HCT116 (cell line): ENCODE measurements around the gene MEI1.
A peak's percentile ranks its signal among the peaks of the same experiment; 100 is the strongest.

Experiments used
- EZH2 ChIP-seq: fragments of 200-600 bp; sonication (generic); IDR thresholded peaks from 2 replicates; pipeline ENCODE4 v1.6.1; 2017; ENCODE audit warnings: antibody characterized with exemption, mixed run types
- EZH2phosphoT487 ChIP-seq: fragments of 200-600 bp; IDR thresholded peaks from 2 replicates; pipeline ENCODE4 v1.6.1; 2018; ENCODE audit warnings: antibody characterized with exemption, borderline replicate concordance
- FOSL1 ChIP-seq: IDR thresholded peaks from 2 replicates; pipeline ENCODE4 v1.6.1; 2012; ENCODE audit warnings: low read depth
- POLR2A ChIP-seq: IDR thresholded peaks from 2 replicates; pipeline ENCODE4 v1.7.0; 2011; ENCODE audit warnings: borderline replicate concordance; ENCODE audit not compliant: insufficient read depth, insufficient read length; ENCODE audit errors: extremely low read depth
- RAD21 ChIP-seq: IDR thresholded peaks from 2 replicates; pipeline ENCODE4 v1.6.1; 2012; ENCODE audit warnings: low read depth, mild to moderate bottlenecking
- SRF ChIP-seq: IDR thresholded peaks from 2 replicates; pipeline ENCODE4 v1.6.1; 2012; ENCODE audit warnings: low read depth
- TF ChIP-seq, protein P1 (sequence below): IDR thresholded peaks from 2 replicates; pipeline ENCODE4 v1.6.1; 2012; ENCODE audit warnings: low read depth
- TF ChIP-seq, protein P2 (sequence below), 3 experiments: fragments of 200-600 bp in 1 of 3; sonication (generic) in 1 of 3; IDR thresholded peaks in 2 of 3; conservative IDR thresholded peaks in 1 of 3; 2 replicates each; pipeline ENCODE4 v1.5.1; 2012 to 2017; ENCODE audit warnings: low read depth in 2 of 3, low read length in 2 of 3, antibody characterized with exemption in 1 of 3, borderline replicate concordance in 1 of 3, control low read depth in 1 of 3, mild to moderate bottlenecking in 1 of 3, mixed read lengths in 1 of 3, mixed run types in 1 of 3, moderate library complexity in 1 of 3; ENCODE audit not compliant: insufficient read depth in 1 of 3

DNA sequence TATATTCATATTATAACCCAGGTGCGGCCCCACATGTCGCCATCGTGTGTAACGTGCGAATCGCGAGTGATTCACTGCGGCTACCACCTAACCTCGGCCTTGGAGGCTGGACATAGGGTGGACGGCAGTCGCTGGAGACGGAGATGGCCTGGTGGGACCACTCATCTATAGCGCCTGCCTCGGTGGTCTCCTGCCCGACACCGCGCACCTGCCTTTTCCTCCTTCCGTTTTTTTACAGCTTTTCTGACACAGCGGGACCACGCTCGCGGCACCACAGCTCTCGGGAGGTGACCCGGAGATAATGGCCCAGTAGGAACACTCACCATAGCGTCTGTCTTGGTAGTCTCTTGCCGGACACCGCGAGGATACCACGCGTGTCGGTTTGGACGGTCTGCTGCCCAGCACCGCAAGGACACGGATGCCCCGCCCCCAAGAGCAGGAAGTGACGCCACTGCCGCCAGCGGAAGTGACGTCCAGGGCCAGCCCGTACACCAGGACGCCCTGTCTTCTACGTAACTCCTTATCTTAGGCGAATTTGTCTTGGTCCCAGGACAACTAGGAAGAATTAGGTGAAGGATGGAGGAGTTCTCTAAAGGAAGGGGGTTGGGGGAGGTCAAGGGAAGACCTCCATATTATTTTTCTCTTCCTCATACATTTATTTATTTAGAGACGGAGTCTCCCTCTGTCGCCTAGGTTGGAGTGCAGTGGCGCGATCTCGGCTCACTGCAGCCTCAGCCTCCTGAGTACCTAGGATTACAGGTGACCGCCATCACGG, 17.1 kb upstream of the MEI1 start:
- TF ChIP-seq, protein P1, sequence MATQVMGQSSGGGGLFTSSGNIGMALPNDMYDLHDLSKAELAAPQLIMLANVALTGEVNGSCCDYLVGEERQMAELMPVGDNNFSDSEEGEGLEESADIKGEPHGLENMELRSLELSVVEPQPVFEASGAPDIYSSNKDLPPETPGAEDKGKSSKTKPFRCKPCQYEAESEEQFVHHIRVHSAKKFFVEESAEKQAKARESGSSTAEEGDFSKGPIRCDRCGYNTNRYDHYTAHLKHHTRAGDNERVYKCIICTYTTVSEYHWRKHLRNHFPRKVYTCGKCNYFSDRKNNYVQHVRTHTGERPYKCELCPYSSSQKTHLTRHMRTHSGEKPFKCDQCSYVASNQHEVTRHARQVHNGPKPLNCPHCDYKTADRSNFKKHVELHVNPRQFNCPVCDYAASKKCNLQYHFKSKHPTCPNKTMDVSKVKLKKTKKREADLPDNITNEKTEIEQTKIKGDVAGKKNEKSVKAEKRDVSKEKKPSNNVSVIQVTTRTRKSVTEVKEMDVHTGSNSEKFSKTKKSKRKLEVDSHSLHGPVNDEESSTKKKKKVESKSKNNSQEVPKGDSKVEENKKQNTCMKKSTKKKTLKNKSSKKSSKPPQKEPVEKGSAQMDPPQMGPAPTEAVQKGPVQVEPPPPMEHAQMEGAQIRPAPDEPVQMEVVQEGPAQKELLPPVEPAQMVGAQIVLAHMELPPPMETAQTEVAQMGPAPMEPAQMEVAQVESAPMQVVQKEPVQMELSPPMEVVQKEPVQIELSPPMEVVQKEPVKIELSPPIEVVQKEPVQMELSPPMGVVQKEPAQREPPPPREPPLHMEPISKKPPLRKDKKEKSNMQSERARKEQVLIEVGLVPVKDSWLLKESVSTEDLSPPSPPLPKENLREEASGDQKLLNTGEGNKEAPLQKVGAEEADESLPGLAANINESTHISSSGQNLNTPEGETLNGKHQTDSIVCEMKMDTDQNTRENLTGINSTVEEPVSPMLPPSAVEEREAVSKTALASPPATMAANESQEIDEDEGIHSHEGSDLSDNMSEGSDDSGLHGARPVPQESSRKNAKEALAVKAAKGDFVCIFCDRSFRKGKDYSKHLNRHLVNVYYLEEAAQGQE: no peak
- no peak for TF ChIP-seq EZH2phosphoT487
- TF ChIP-seq, protein P2, sequence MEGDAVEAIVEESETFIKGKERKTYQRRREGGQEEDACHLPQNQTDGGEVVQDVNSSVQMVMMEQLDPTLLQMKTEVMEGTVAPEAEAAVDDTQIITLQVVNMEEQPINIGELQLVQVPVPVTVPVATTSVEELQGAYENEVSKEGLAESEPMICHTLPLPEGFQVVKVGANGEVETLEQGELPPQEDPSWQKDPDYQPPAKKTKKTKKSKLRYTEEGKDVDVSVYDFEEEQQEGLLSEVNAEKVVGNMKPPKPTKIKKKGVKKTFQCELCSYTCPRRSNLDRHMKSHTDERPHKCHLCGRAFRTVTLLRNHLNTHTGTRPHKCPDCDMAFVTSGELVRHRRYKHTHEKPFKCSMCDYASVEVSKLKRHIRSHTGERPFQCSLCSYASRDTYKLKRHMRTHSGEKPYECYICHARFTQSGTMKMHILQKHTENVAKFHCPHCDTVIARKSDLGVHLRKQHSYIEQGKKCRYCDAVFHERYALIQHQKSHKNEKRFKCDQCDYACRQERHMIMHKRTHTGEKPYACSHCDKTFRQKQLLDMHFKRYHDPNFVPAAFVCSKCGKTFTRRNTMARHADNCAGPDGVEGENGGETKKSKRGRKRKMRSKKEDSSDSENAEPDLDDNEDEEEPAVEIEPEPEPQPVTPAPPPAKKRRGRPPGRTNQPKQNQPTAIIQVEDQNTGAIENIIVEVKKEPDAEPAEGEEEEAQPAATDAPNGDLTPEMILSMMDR (IDR thresholded peaks at IDR 0.05 in 2 of 3, conservative IDR thresholded peaks at IDR 0.05 in 1 of 3; ENCODE audit: borderline replicate concordance in 1 of 3, insufficient read depth in 1 of 3, low read depth in 2 of 3, low read length in 2 of 3): no peak
- no peak for TF ChIP-seq EZH2
- no peak for TF ChIP-seq RAD21
- peak; percentile 30 for TF ChIP-seq POLR2A
- no peak for TF ChIP-seq FOSL1
- TF ChIP-seq SRF: no peak
